ENCODE data around the gene PYY. TPM values are rescaled to one million over a fixed set of nuclear protein-coding genes. Genes with fewer than 3 reads are reported as not detected.

Gene PYY
- total RNA-seq, 1 donor from 2014 or later = not detected

GRCh38 chr17:43992641-43993040, 38.9 kb upstream of the PYY start:
- TF ChIP-seq CTCF (IDR thresholded peaks at IDR 0.05) = no peak
- H3K27ac ChIP-seq = no peak overlapping the region
- peaks cover 12% of the 10 kb centered on the region for H3K27me3 ChIP-seq
- intact Hi-C loops (cut with DNase I) = loop anchor here (10.0 kb wide), 1 partner anchor 48 kb away; the partner anchor contains the start of gene PPY
- ATAC-seq = no peak
- peaks cover 6% of the 10 kb centered on the region for H3K4me1 ChIP-seq
- DNase-seq = no peak
- no peaks in the 10 kb centered on the region for H3K36me3 ChIP-seq
- no peaks in the 10 kb centered on the region for H3K9me3 ChIP-seq
- H3K4me3 ChIP-seq = no peak overlapping the region

GRCh38 chr17:43988301-43988700, 34.6 kb upstream of the PYY start:
- H3K4me3 ChIP-seq = no peak overlapping the region
- no peak for DNase-seq
- intact Hi-C loops (cut with DNase I) = no loop called here
- no peaks in the 10 kb centered on the region for H3K36me3 ChIP-seq
- no peak for ATAC-seq
- H3K27ac ChIP-seq = no peak overlapping the region
- no peak for TF ChIP-seq CTCF (IDR thresholded peaks at IDR 0.05)
- H3K27me3 ChIP-seq = peaks cover 17% of the 10 kb centered on the region
- peaks cover 8% of the 10 kb centered on the region for H3K4me1 ChIP-seq
- no peaks in the 10 kb centered on the region for H3K9me3 ChIP-seq

- Histone ChIP-seq H3K4me3 (no peak overlapping the region), H3K27me3 (peaks cover 26% of the 10 kb centered on the region), H3K4me1 (peaks cover 9% of the 10 kb centered on the region), H3K27ac (no peak overlapping the region), H3K9me3 (no peaks in the 10 kb centered on the region), H3K36me3 (no peaks in the 10 kb centered on the region)
- TF ChIP-seq CTCF (IDR thresholded peaks at IDR 0.05) = no peak
- intact Hi-C loops (cut with DNase I) = no loop called here
- ATAC-seq (no peak), DNase-seq (no peak)
Observed at GRCh38 chr17:43987131-43988021, 33.6 kb upstream of the PYY start.

GRCh38 chr17:43986225-43986981, 32.7 kb upstream of the PYY start:
- ATAC-seq = no peak

GRCh38 chr17:43984521-43984920, 30.8 kb upstream of the PYY start:
- TF ChIP-seq CTCF (IDR thresholded peaks at IDR 0.05) = no peak
- Histone ChIP-seq H3K9me3 (no peaks in the 10 kb centered on the region), H3K4me1 (peaks cover 9% of the 10 kb centered on the region), H3K27ac (no peak overlapping the region), H3K4me3 (peak overlapping the region; percentile 49), H3K27me3 (peaks cover 37% of the 10 kb centered on the region), H3K36me3 (no peaks in the 10 kb centered on the region)
- DNase-seq (no peak), ATAC-seq (peak; percentile 42)
- intact Hi-C loops (cut with DNase I) = no loop called here

More at GRCh38 chr17:43986225-43986981, 32.7 kb upstream of the PYY start:
- peaks cover 9% of the 10 kb centered on the region for H3K4me1 ChIP-seq
- H3K4me3 ChIP-seq = no peak overlapping the region
- TF ChIP-seq CTCF (IDR thresholded peaks at IDR 0.05) = no peak
- intact Hi-C loops (cut with DNase I) = no loop called here
- H3K27ac ChIP-seq = no peak overlapping the region
- H3K27me3 ChIP-seq = peaks cover 36% of the 10 kb centered on the region
- no peaks in the 10 kb centered on the region for H3K36me3 ChIP-seq
- DNase-seq = no peak
- H3K9me3 ChIP-seq = no peaks in the 10 kb centered on the region

Measured in upper lobe of right lung (tissue), 1 donor.